Left lung (tissue), 10 donors: ENCODE results near the gene MAP3K4. TPM values are rescaled to one million over a fixed set of nuclear protein-coding genes. Genes with fewer than 3 reads are reported as not detected.

Experiments used
- ATAC-seq: fragments of 200-7000 bp; cut with Tn5 transposase; one replicate; pipeline ENCODE4 v1.9.1; 2020; ENCODE audit warnings: moderate library complexity
- DNase-seq, 4 donors: peaks; one replicate each; pipeline ENCODE4 v3.0.0-alpha.2; 2013 to 2020
- H3K27ac ChIP-seq, 2 donors: fragments of 200-600 bp; sonication (generic) in 1 of 2; one replicate each; pipeline versions ENCODE4 v1.5.0 to v1.8.0; 2020 to 2021
- H3K27me3 ChIP-seq, 2 donors: fragments of 200-600 bp; sonication (generic) in 1 of 2; one replicate each; pipeline versions ENCODE4 v1.5.0 to v1.8.0; 2020 to 2021
- H3K36me3 ChIP-seq, 2 donors: fragments of 200-600 bp; sonication (generic) in 1 of 2; one replicate each; pipeline versions ENCODE4 v1.5.0 to v1.8.0; 2020 to 2021
- H3K4me1 ChIP-seq, 2 donors: fragments of 200-600 bp; one replicate each; pipeline ENCODE4 v1.8.0; 2021
- H3K4me3 ChIP-seq, 2 donors: fragments of 200-600 bp; sonication (generic) in 1 of 2; one replicate each; pipeline versions ENCODE4 v1.5.0 to v1.8.0; 2020 to 2021; ENCODE audit warnings: mild to moderate bottlenecking in 1 of 2
- H3K9me3 ChIP-seq, 2 donors: fragments of 200-600 bp; sonication (generic) in 1 of 2; one replicate each; pipeline versions ENCODE4 v1.5.0 to v1.8.0; 2020 to 2021
- CTCF ChIP-seq, 2 donors: fragments of 200-600 bp; sonication (generic) in 1 of 2; IDR thresholded peaks; one replicate each; pipeline versions ENCODE4 v1.5.0 to v1.8.0; 2021; ENCODE audit warnings: antibody characterized with exemption in 2 of 2
- intact Hi-C, 2 donors: fragments of 100-400 bp; cut with DNase I; formaldehyde crosslinking; loops; one replicate each; pipeline versions ENCODE4 v1.11.2 to v1.14.2; 2022
- polyA plus RNA-seq, 6 donors: library from polyadenylated mRNA; unstranded; fragments of 120-200 nt; gene quantifications; one replicate each; pipeline ENCODE4 v1.2.1, GENCODE V29; 2013; ENCODE audit not compliant: insufficient read length in 6 of 6
- total RNA-seq, 2 donors: library from RNA; stranded (reverse); fragmentation: NEBNext Ultra II Directional; extraction: Animal tissue kit (Norgen Biotek cat#: 25700); gene quantifications; one replicate each; pipeline ENCODE4 v1.2.1, GENCODE V29; 2021
- donor health status: DM: no; HTN: yes; CAD: no.
- donor health status: DM: no; HTN: no; CAD: no.

The MAP3K4 gene
- total and polyA plus RNA-seq, 8 donors = 35.6 to 51.8 (median 45.8) TPM

GRCh38 chr6:161110028-161110779 lies 118.6 kb downstream of the MAP3K4 start:
- ATAC-seq = no peak
- intact Hi-C loops = no loop called here

GRCh38 chr6:161111261-161111660 lies 119.7 kb downstream of the MAP3K4 start:
- no peak overlapping the region for H3K27ac ChIP-seq
- TF ChIP-seq CTCF (IDR thresholded peaks at IDR 0.05) = no peak
- peaks cover 0 to 9% of the 10 kb centered on the region in 2 donors for H3K4me1 ChIP-seq
- H3K9me3 ChIP-seq = no peaks in the 10 kb centered on the region
- H3K4me3 ChIP-seq = no peak overlapping the region
- peak; percentile 22 for ATAC-seq
- no peak for DNase-seq
- intact Hi-C loops = no loop called here
- H3K36me3 ChIP-seq = peaks cover 0 to 100% of the 10 kb centered on the region in 2 donors
- no peaks in the 10 kb centered on the region for H3K27me3 ChIP-seq

More at GRCh38 chr6:161110028-161110779, 118.6 kb downstream of the MAP3K4 start:
- Histone ChIP-seq H3K27me3 (no peaks in the 10 kb centered on the region), H3K27ac (no peak overlapping the region), H3K9me3 (no peaks in the 10 kb centered on the region), H3K4me1 (peaks cover 0 to 9% of the 10 kb centered on the region in 2 donors), H3K36me3 (peaks cover 0 to 100% of the 10 kb centered on the region in 2 donors), H3K4me3 (no peak overlapping the region)
- no peak for TF ChIP-seq CTCF (IDR thresholded peaks at IDR 0.05)
- DNase-seq = no peak

- Histone ChIP-seq H3K27me3 (no peaks in the 10 kb centered on the region), H3K9me3 (no peaks in the 10 kb centered on the region), H3K36me3 (peaks cover 0 to 86% of the 10 kb centered on the region in 2 donors), H3K27ac (no peak overlapping the region), H3K4me1 (peaks cover 0 to 3% of the 10 kb centered on the region in 2 donors), H3K4me3 (no peak overlapping the region)
- intact Hi-C loops = no loop called here
- no peak for ATAC-seq
- TF ChIP-seq CTCF (IDR thresholded peaks at IDR 0.05) = no peak
- DNase-seq = no peak
Measured at GRCh38 chr6:161115468-161115867, 123.9 kb downstream of the MAP3K4 start.

GRCh38 chr6:161116554-161116953 lies 125.0 kb downstream of the MAP3K4 start:
- no peaks in the 10 kb centered on the region for H3K4me1 ChIP-seq
- no peak for TF ChIP-seq CTCF (IDR thresholded peaks at IDR 0.05)
- H3K27ac ChIP-seq = no peak overlapping the region
- ATAC-seq (no peak), DNase-seq (no peak)
- intact Hi-C loops = no loop called here
- H3K27me3 ChIP-seq = no peaks in the 10 kb centered on the region
- H3K4me3 ChIP-seq = no peak overlapping the region
- peaks cover 0 to 82% of the 10 kb centered on the region in 2 donors for H3K36me3 ChIP-seq
- H3K9me3 ChIP-seq = no peaks in the 10 kb centered on the region

GRCh38 chr6:161117308-161117707 lies 125.7 kb downstream of the MAP3K4 start:
- peaks cover 0 to 4% of the 10 kb centered on the region in 2 donors for H3K9me3 ChIP-seq
- TF ChIP-seq CTCF (IDR thresholded peaks at IDR 0.05) = no peak
- H3K27me3 ChIP-seq = no peaks in the 10 kb centered on the region
- ATAC-seq = peak; percentile 71
- no peak for DNase-seq
- peak overlapping the region in 1 of 2 donors; percentile 43 for H3K27ac ChIP-seq
- H3K4me1 ChIP-seq = no peaks in the 10 kb centered on the region
- intact Hi-C loops = no loop called here
- peaks cover 0 to 82% of the 10 kb centered on the region in 2 donors for H3K36me3 ChIP-seq
- H3K4me3 ChIP-seq = no peak overlapping the region
